ENCODE measurements around the gene MARVELD1. TPM values are rescaled to one million over a fixed set of nuclear protein-coding genes. Genes with fewer than 3 reads are reported as not detected.

The MARVELD1 gene
- total and polyA plus RNA-seq, 2 of the 4 experiments (the other 2 are of a cell fraction) = 12.0 to 68.1 TPM

DNA sequence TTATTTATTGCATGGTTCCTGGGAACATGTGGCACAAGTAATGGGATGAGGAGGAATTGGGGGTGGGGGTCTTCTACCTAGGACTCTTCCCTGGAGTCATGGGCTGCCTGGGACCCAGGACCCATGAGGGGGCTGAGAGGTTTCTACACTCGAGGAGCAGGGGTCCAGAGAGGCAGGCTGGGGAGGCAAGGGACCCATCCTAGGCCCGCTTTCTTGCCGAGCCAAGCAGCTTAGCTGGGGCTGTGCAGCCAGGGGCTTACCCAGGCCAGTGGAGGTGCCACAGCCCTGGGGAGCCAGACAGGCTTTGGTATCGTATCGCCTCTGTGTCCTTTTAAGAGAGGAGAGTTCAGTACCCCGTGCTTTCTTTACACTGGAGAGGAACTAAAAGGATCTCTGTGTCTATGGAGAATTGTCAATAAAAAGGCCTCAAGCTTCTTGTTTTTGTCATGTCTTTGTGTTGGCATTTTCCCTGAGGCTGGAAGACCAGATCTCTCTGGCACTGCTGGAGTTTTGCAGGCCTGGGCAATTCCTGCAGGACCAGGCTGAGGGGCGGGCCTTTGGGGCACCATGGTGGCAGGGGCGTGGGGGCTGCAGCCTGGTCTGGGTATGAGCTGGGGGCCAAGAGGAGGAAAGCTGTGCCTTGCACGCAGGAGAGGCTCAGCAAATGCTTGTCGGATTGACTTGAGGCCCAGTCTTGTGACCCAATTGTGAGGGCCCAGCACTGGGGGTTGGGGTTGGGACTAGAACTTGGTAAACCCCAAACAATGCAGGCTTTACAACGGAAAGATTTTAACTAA, 47.1 kb downstream of the MARVELD1 start:
- H2BK15ac ChIP-seq (ENCODE audit: low read depth, low read length) = no peak overlapping the region
- CTCF ChIA-PET = no interaction called here
- no peak for DNase-seq
- no peak overlapping the region for H2AFZ ChIP-seq (replicated peaks; ENCODE audit: low read length, poor library complexity)
- no peak overlapping the region for H3K56ac ChIP-seq (ENCODE audit: extremely low read depth, insufficient read depth, low read length)
- H3K9me3 ChIP-seq (ENCODE audit: control insufficient read depth, insufficient read depth, low read length) = no peaks in the 10 kb centered on the region
- dilution Hi-C loops (cut with HindIII; ENCODE audit: low sequenced_read_pairs, unreplicated experiment) (no loop called here), in situ Hi-C loops (cut with MboI; ENCODE audit: low sequenced_read_pairs) (no loop called here), intact Hi-C loops (cut with micrococcal nuclease) (no loop called here)
- H3K9me1 ChIP-seq (ENCODE audit: insufficient read depth, low read length) = no peaks in the 10 kb centered on the region; the same call in 1 of the 2 replicates
- H3K36me3 ChIP-seq (ENCODE audit: control insufficient read depth, insufficient read depth, low read length) = peaks cover 36% of the 10 kb centered on the region
- H4K5ac ChIP-seq (ENCODE audit: low read depth, low read length) = no peak overlapping the region
- no peak overlapping the region for H3K14ac ChIP-seq (replicated peaks; ENCODE audit: low read depth, low read length)
- no peak overlapping the region for H3K4ac ChIP-seq (ENCODE audit: low read depth, low read length)
- no peak overlapping the region for H3K27ac ChIP-seq (ENCODE audit: insufficient read depth, low read length)
- no peaks in the 10 kb centered on the region for H3K79me1 ChIP-seq (ENCODE audit: low read depth in 1 of 2, low read length in 2 of 2)
- H2AK9ac ChIP-seq (replicated peaks; ENCODE audit: low read depth, low read length, poor library complexity) = no peak overlapping the region
- no peak overlapping the region for H2BK120ac ChIP-seq (ENCODE audit: low read depth, low read length)
- H3K4me3 ChIP-seq (ENCODE audit: insufficient read depth, low read depth, low read length) = no peak overlapping the region
- H2BK5ac ChIP-seq (ENCODE audit: low read depth, low read length, poor library complexity, severe bottlenecking) = no peak overlapping the region
- no peak overlapping the region for H4K8ac ChIP-seq (ENCODE audit: low read depth in 2 of 2, low read length in 2 of 2)
- BruUV-seq (replicated peaks) = no TSS peak
- no peak overlapping the region for H3K4me2 ChIP-seq (ENCODE audit: low read depth, low read length)
- WGBS, 2 experiments (ENCODE audit: extremely low coverage in 2 of 2, insufficient read length in 1 of 2) = 80% methylated on average over 1 of the region's 11 CpGs; no CpG with 5 or more reads in 1 of the 2 experiments
- no peak overlapping the region for H2AK5ac ChIP-seq (ENCODE audit: low read depth, low read length)
- no peak overlapping the region for H3K9ac ChIP-seq (ENCODE audit: low read depth, low read length)
- H4K20me1 ChIP-seq (ENCODE audit: insufficient read depth, low read length) = no peaks in the 10 kb centered on the region; the same call in 1 of the 2 replicates
- H3K23ac ChIP-seq (ENCODE audit: low read depth, low read length) = no peak overlapping the region
- H2BK20ac ChIP-seq (ENCODE audit: low read depth, low read length) = no peak overlapping the region
- no peak overlapping the region for H3K18ac ChIP-seq (ENCODE audit: low read depth, low read length)
- TF ChIP-seq MXI1 (IDR thresholded peaks at IDR 0.05; ENCODE audit: borderline replicate concordance, low read depth, low read length) (no peak), RFX5 (IDR thresholded peaks at IDR 0.05; ENCODE audit: low read depth, low read length) (no peak), MAFK (IDR thresholded peaks at IDR 0.05; ENCODE audit: low read depth, low read length) (no peak), NFE2L2 (IDR thresholded peaks at IDR 0.05; ENCODE audit: low read depth, low read length) (no peak), RAD21 (IDR thresholded peaks at IDR 0.05; ENCODE audit: low read length) (no peak), POLR2A (IDR thresholded peaks at IDR 0.05; ENCODE audit: low read depth, low read length) (no peak), MAZ (IDR thresholded peaks at IDR 0.05; ENCODE audit: borderline replicate concordance, low read depth, low read length) (no peak), BHLHE40 (IDR thresholded peaks at IDR 0.05; ENCODE audit: low read depth, low read length) (no peak), RCOR1 (IDR thresholded peaks at IDR 0.05; ENCODE audit: insufficient replicate concordance, low read length) (no peak), CHD1 (IDR thresholded peaks at IDR 0.05; ENCODE audit: low read depth, low read length) (no peak), SMC3 (IDR thresholded peaks at IDR 0.05; ENCODE audit: low read depth, low read length) (no peak), CEBPB (IDR thresholded peaks at IDR 0.05; ENCODE audit: low read depth, low read length) (no peak), FOS (IDR thresholded peaks at IDR 0.05; ENCODE audit: low read depth, low read length) (no peak)
- TF ChIP-seq, protein P1, sequence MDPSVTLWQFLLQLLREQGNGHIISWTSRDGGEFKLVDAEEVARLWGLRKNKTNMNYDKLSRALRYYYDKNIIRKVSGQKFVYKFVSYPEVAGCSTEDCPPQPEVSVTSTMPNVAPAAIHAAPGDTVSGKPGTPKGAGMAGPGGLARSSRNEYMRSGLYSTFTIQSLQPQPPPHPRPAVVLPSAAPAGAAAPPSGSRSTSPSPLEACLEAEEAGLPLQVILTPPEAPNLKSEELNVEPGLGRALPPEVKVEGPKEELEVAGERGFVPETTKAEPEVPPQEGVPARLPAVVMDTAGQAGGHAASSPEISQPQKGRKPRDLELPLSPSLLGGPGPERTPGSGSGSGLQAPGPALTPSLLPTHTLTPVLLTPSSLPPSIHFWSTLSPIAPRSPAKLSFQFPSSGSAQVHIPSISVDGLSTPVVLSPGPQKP (IDR thresholded peaks at IDR 0.05; ENCODE audit: borderline replicate concordance, low read depth, low read length) = no peak
- TF ChIP-seq, protein P2, sequence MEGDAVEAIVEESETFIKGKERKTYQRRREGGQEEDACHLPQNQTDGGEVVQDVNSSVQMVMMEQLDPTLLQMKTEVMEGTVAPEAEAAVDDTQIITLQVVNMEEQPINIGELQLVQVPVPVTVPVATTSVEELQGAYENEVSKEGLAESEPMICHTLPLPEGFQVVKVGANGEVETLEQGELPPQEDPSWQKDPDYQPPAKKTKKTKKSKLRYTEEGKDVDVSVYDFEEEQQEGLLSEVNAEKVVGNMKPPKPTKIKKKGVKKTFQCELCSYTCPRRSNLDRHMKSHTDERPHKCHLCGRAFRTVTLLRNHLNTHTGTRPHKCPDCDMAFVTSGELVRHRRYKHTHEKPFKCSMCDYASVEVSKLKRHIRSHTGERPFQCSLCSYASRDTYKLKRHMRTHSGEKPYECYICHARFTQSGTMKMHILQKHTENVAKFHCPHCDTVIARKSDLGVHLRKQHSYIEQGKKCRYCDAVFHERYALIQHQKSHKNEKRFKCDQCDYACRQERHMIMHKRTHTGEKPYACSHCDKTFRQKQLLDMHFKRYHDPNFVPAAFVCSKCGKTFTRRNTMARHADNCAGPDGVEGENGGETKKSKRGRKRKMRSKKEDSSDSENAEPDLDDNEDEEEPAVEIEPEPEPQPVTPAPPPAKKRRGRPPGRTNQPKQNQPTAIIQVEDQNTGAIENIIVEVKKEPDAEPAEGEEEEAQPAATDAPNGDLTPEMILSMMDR (conservative IDR thresholded peaks at IDR 0.05; ENCODE audit: low read depth, low read length) = no peak
- TF ChIP-seq, protein P3, sequence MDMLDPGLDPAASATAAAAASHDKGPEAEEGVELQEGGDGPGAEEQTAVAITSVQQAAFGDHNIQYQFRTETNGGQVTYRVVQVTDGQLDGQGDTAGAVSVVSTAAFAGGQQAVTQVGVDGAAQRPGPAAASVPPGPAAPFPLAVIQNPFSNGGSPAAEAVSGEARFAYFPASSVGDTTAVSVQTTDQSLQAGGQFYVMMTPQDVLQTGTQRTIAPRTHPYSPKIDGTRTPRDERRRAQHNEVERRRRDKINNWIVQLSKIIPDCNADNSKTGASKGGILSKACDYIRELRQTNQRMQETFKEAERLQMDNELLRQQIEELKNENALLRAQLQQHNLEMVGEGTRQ (IDR thresholded peaks at IDR 0.05; ENCODE audit: low read depth, low read length) = no peak
- no peaks in the 10 kb centered on the region for H3K27me3 ChIP-seq (ENCODE audit: control insufficient read depth, insufficient read depth, low read length)
- H3K4me1 ChIP-seq (ENCODE audit: control insufficient read depth, insufficient read depth, low read length) = no peaks in the 10 kb centered on the region
- POLR2A ChIA-PET (ENCODE audit: unreplicated experiment) = no interaction called here
- H4K91ac ChIP-seq (ENCODE audit: insufficient read depth, low read depth, low read length) = no peak overlapping the region
- ATAC-seq (ENCODE audit: low read depth) = no peak

All from IMR-90 (cell line).